HepG2 (cell line): ENCODE measurements around the gene RPL21. TPM values are rescaled to one million over a fixed set of nuclear protein-coding genes. Genes with fewer than 3 reads are reported as not detected.

ENCODE experiments used
- ATAC-seq: fragments of 200-7000 bp; cut with Tn5 transposase; 3 replicates; pipeline ENCODE4 v1.9.1; 2020; ENCODE audit warnings: mild to moderate bottlenecking, moderate library complexity
- BruUV-seq: library from RNA; stranded (reverse); fragments of 400-500 nt; replicated peaks from 2 replicates; lab custom pipeline; 2021; lab: Mats Ljungman, UMichigan
- CTCF ChIA-PET: fragments of 300-600 bp; formaldehyde crosslinking; extraction: SDS; loops from one replicate; lab custom pipeline; 2021; ENCODE audit warnings: low total read pairs, inconsistent platforms, low intra/inter-chr PET ratio; lab: Yijun Ruan, JAX
- POLR2A ChIA-PET: fragments of 350-600 bp; sonication (Branson Sonifier 250); formaldehyde crosslinking; loops from one replicate; lab custom pipeline; 2020; ENCODE audit warnings: antibody characterized with exemption, inconsistent platforms; lab: Yijun Ruan, JAX
- DNase-seq: peaks from one replicate; pipeline ENCODE4 v3.0.0-alpha.2; 2015; ENCODE audit warnings: low spot score
- FAIRE-seq: peaks from 3 replicates; lab custom pipeline; 2011; peaks lifted over from hg19 to GRCh38; lab: Jason Lieb, UNC
- H2AFZ ChIP-seq: one replicate; pipeline ENCODE4 v1.6.1; 2011; ENCODE audit warnings: low read length, inconsistent platforms
- H3K27ac ChIP-seq: fragments of 300-600 bp; 3 replicates; pipeline ENCODE4 v1.8.0; 2011; ENCODE audit warnings: mixed run types, mild to moderate bottlenecking, mixed read lengths, low read length, inconsistent platforms; ENCODE audit not compliant: insufficient read depth; ENCODE audit errors: extremely low read length
- H3K27me3 ChIP-seq, 2 experiments: fragments of 200-600 bp in 1 of 2; 2 replicates in 1 of 2; 3 replicates in 1 of 2; pipeline versions ENCODE4 v1.6.0 to v1.8.0; 2011; ENCODE audit warnings: low read length in 2 of 2, mild to moderate bottlenecking in 2 of 2, moderate library complexity in 2 of 2, inconsistent platforms in 1 of 2; ENCODE audit not compliant: insufficient read depth in 2 of 2, control insufficient read depth in 1 of 2
- H3K36me3 ChIP-seq, 2 experiments: fragments of 200-600 bp in 1 of 2; replicated peaks in 1 of 2; 2 replicates in 1 of 2; 3 replicates in 1 of 2; pipeline versions ENCODE4 v1.5.1 to v1.8.0; 2011; ENCODE audit warnings: low read length in 2 of 2, inconsistent platforms in 1 of 2; ENCODE audit not compliant: insufficient read depth in 2 of 2, control insufficient read depth in 1 of 2
- H3K4me1 ChIP-seq: 2 replicates; pipeline ENCODE4 v1.5.1; 2012; ENCODE audit warnings: low read length, inconsistent platforms; ENCODE audit not compliant: insufficient read depth
- H3K4me2 ChIP-seq: 2 replicates; pipeline ENCODE4 v1.6.0; 2011; ENCODE audit warnings: low read depth, low read length, inconsistent platforms
- H3K4me3 ChIP-seq, 3 experiments: fragments of 200-600 bp in 1 of 3; sonication (generic), shearing (Covaris generic) in 1 of 3; replicated peaks in 1 of 3; 2 replicates each; pipeline ENCODE4 v1.5.1; 2011 to 2016; ENCODE audit warnings: low read length in 3 of 3, inconsistent platforms in 2 of 3, low read depth in 2 of 3, mild to moderate bottlenecking in 2 of 3, control low read depth in 1 of 3, mixed read lengths in 1 of 3; ENCODE audit not compliant: insufficient read depth in 1 of 3
- H3K79me2 ChIP-seq: one replicate; pipeline ENCODE4 v1.6.1; 2011; ENCODE audit warnings: low read length, inconsistent platforms; ENCODE audit not compliant: insufficient read depth
- H3K9ac ChIP-seq: 2 replicates; pipeline ENCODE4 v1.6.0; 2011; ENCODE audit warnings: mild to moderate bottlenecking, low read depth, low read length, inconsistent platforms; ENCODE audit not compliant: insufficient read depth
- H3K9me3 ChIP-seq: 2 replicates; pipeline ENCODE4 v1.5.1; 2012; ENCODE audit warnings: mild to moderate bottlenecking, low read length
- H4K20me1 ChIP-seq: 2 replicates; pipeline ENCODE4 v1.6.0; 2011; ENCODE audit warnings: inconsistent platforms, mild to moderate bottlenecking, low read length, moderate library complexity; ENCODE audit not compliant: insufficient read depth
- CCDC6 ChIP-seq: sonication (generic); formaldehyde crosslinking; IDR thresholded peaks from 2 replicates; pipeline ENCODE4 v1.8.1; 2022; ENCODE audit warnings: mild to moderate bottlenecking, missing genetic modification reagents, moderate library complexity
- CENPX ChIP-seq: sonication (generic); formaldehyde crosslinking; IDR thresholded peaks from 2 replicates; pipeline ENCODE4 v1.9.0; 2021; ENCODE audit warnings: mild to moderate bottlenecking, missing genetic modification reagents, moderate library complexity
- CHD4 ChIP-seq: fragments of 200-600 bp; sonication (generic); IDR thresholded peaks from 2 replicates; pipeline ENCODE4 v1.7.0; 2017; ENCODE audit warnings: mild to moderate bottlenecking, low read length, borderline replicate concordance
- JDP2 ChIP-seq: sonication (generic); formaldehyde crosslinking; IDR thresholded peaks from 2 replicates; pipeline ENCODE4 v1.8.1; 2022; ENCODE audit warnings: missing genetic modification reagents, borderline replicate concordance
- JUND ChIP-seq: sonication (generic); formaldehyde crosslinking; IDR thresholded peaks from 2 replicates; pipeline ENCODE4 v1.8.0; 2022; ENCODE audit warnings: mild to moderate bottlenecking, missing genetic modification reagents
- KLF11 ChIP-seq: IDR thresholded peaks from 2 replicates; pipeline ENCODE4 v1.6.1; 2016; ENCODE audit warnings: missing compliant biosample characterization
- MXD1 ChIP-seq: sonication (generic); formaldehyde crosslinking; IDR thresholded peaks from 2 replicates; pipeline ENCODE4 v1.4.0; 2020; ENCODE audit warnings: mild to moderate bottlenecking, missing genetic modification reagents
- POLR2A ChIP-seq, 2 experiments: IDR thresholded peaks; 2 replicates each; pipeline ENCODE4 v1.6.1; 2011; ENCODE audit warnings: low read depth in 2 of 2, low read length in 2 of 2, mild to moderate bottlenecking in 1 of 2, moderate library complexity in 1 of 2; ENCODE audit not compliant: insufficient read depth in 1 of 2
- SUZ12 ChIP-seq: fragments of 150-350 bp; IDR thresholded peaks from 2 replicates; pipeline ENCODE4 v1.6.1; 2014; ENCODE audit warnings: low read depth, low read length
- ZBTB10 ChIP-seq: sonication (generic); formaldehyde crosslinking; IDR thresholded peaks from 2 replicates; pipeline ENCODE4 v1.4.0; 2020; ENCODE audit warnings: missing genetic modification reagents, borderline replicate concordance
- ZNF614 ChIP-seq: IDR thresholded peaks from 2 replicates; pipeline ENCODE4 v1.6.1; 2018; ENCODE audit warnings: missing biosample characterization, missing genetic modification reagents, inconsistent platforms, borderline replicate concordance
- ZNF746 ChIP-seq: sonication (generic); formaldehyde crosslinking; IDR thresholded peaks from 2 replicates; pipeline ENCODE4 v1.8.0; 2022; ENCODE audit warnings: mild to moderate bottlenecking, missing genetic modification reagents
- ZSCAN12 ChIP-seq: sonication (generic); formaldehyde crosslinking; IDR thresholded peaks from 2 replicates; pipeline ENCODE4 v1.9.0; 2021; ENCODE audit warnings: mild to moderate bottlenecking, missing genetic modification reagents
- ZSCAN31 ChIP-seq: sonication (generic); formaldehyde crosslinking; IDR thresholded peaks from 2 replicates; pipeline ENCODE4 v1.5.0; 2020; ENCODE audit warnings: low read depth, mild to moderate bottlenecking, missing genetic modification reagents
- WGBS: methylation state at CpG from one replicate; pipeline ENCODE4 v1.1.6; 2017; ENCODE audit warnings: low lambda C conversion rate; 5-methylcytosine and 5-hydroxymethylcytosine counted together
- in situ Hi-C: cut with HindIII; loops from 2 replicates; pipeline ENCODE4 v1.10.0; 2017; ENCODE audit warnings: low pct_unique_long_range_greater_than_20kb; ENCODE audit not compliant: extremely low pct_ligation_motif_present
- intact Hi-C: fragments of 100-400 bp; cut with micrococcal nuclease; formaldehyde crosslinking; loops from one replicate; pipeline ENCODE4 v1.10.0; 2022; ENCODE audit not compliant: unreplicated experiment
- polyA plus RNA-seq, 8 experiments: library from polyadenylated mRNA; depleted of rRNA in 3 of 8; stranded (reverse) in 7 of 8; unstranded in 1 of 8; fragments of >200 nt; fragmentation: Illumina TruSeq in 4 of 8; extraction: Trizol in 4 of 8; gene quantifications; 2 replicates each; pipeline versions ENCODE4 v1.2.1 to v1.2.3, GENCODE V29; 2011 to 2016; ENCODE audit warnings: low read depth in 4 of 8, missing spikeins in 1 of 8, mixed read lengths in 1 of 8; ENCODE audit not compliant: insufficient read depth in 1 of 8
- total RNA-seq, 5 experiments: library from RNA; depleted of rRNA; stranded (reverse); fragments of >200 nt; fragmentation: Illumina TruSeq; extraction: Trizol; gene quantifications; 2 replicates each; pipeline ENCODE4 v1.2.3, GENCODE V29; 2016; ENCODE audit warnings: low read depth in 1 of 5

The RPL21 gene
- total and polyA plus RNA-seq, 2 of the 13 experiments (the other 11 are each of a cell fraction or from before 2014, with no cell fraction given): 1,234 to 1,261 TPM

GRCh38 chr13:27293873-27294515, 42.6 kb downstream of the RPL21 start:
- no peaks in the 10 kb centered on the region for H3K36me3 ChIP-seq
- intact Hi-C loops (no loop called here), in situ Hi-C loops (no loop called here)
- H4K20me1 ChIP-seq: no peaks in the 10 kb centered on the region
- ATAC-seq (no peak), DNase-seq (no peak), FAIRE-seq (no peak)
- no peak overlapping the region for H3K27ac ChIP-seq
- CTCF ChIA-PET: no interaction called here
- no TSS peak for BruUV-seq
- H3K27me3 ChIP-seq: peaks cover 0 to 18% of the 10 kb centered on the region in 2 experiments; a peak in 1 of 5 replicates
- no peak overlapping the region for H3K4me2 ChIP-seq
- POLR2A ChIA-PET: no interaction called here
- 23% methylated on average over 4 of the region's 4 CpGs for WGBS
- no peak overlapping the region for H2AFZ ChIP-seq
- H3K4me3 ChIP-seq: no peak overlapping the region
- H3K4me1 ChIP-seq: no peaks in the 10 kb centered on the region
- H3K9me3 ChIP-seq: no peaks in the 10 kb centered on the region
- TF ChIP-seq POLR2A (IDR thresholded peaks at IDR 0.05; ENCODE audit: insufficient read depth in 1 of 2, low read depth in 2 of 2, low read length in 2 of 2): no peak
- no peak for TF ChIP-seq JDP2 (CRISPR knock-in tag)
- no peak for TF ChIP-seq SUZ12
- TF ChIP-seq ZSCAN12 (CRISPR knock-in tag): no peak
- TF ChIP-seq ZNF614: no peak
- no peak for TF ChIP-seq CCDC6 (CRISPR knock-in tag)
- no peak for TF ChIP-seq CHD4
- no peak for TF ChIP-seq JUND (CRISPR knock-in tag)
- no peak for TF ChIP-seq KLF11 (CRISPR knock-in tag)
- TF ChIP-seq ZNF746 (CRISPR knock-in tag): no peak
- no peak for TF ChIP-seq ZSCAN31 (CRISPR knock-in tag)
- TF ChIP-seq ZBTB10 (CRISPR knock-in tag): no peak
- no peak for TF ChIP-seq MXD1 (CRISPR knock-in tag)
- no peak for TF ChIP-seq CENPX
- H3K9ac ChIP-seq: no peak overlapping the region
- no peaks in the 10 kb centered on the region for H3K79me2 ChIP-seq
